ENCODE results near the gene PRRX2. TPM values are rescaled to one million over a fixed set of nuclear protein-coding genes. Genes with fewer than 3 reads are reported as not detected.

The PRRX2 gene
- polyA plus RNA-seq, 1 donor (not counting 4 experiments of a cell fraction or from before 2014, with no cell fraction given) = not detected

DNA sequence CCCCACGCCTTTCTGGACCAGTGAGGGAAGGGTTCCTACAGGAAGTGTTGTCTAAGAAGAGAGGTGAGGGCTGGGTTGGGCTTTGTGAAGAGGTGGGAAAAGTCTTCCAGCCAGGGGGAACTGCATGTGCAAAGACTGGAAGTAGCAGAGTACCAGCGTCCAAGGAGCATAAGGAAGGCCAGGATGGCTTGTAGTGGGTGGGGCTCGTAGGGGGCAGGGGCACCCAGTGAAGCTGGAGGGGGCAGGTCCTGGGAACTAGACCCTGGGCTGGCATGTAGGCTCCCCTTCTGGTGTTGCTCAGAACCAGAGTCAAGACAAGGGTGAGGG is 20.4 kb downstream of the PRRX2 start:
- FAIRE-seq (no peak), DNase-seq (ENCODE audit: low read depth, low spot score) (no peak)
- H3K36me3 ChIP-seq (ENCODE audit: control insufficient read depth in 2 of 2, extremely low read depth in 1 of 2, insufficient read depth in 2 of 2, low read length in 2 of 2) = no peaks in the 10 kb centered on the region
- H3K9me1 ChIP-seq (ENCODE audit: control insufficient read depth, extremely low read depth, insufficient read depth, low read length) = no peaks in the 10 kb centered on the region
- no peak overlapping the region for H3K9ac ChIP-seq (ENCODE audit: control insufficient read depth, extremely low read depth, insufficient read depth, low read length)
- H3K79me2 ChIP-seq (ENCODE audit: control insufficient read depth, insufficient read depth, low read length) = no peaks in the 10 kb centered on the region
- no peak overlapping the region for H3K27ac ChIP-seq (ENCODE audit: control insufficient read depth, insufficient read depth, low read length)
- H3K27me3 ChIP-seq (ENCODE audit: control insufficient read depth, extremely low read depth, insufficient read depth, low read length) = no peaks in the 10 kb centered on the region
- H3K9me3 ChIP-seq (ENCODE audit: control insufficient read depth, low read depth, low read length) = no peaks in the 10 kb centered on the region
- peak overlapping the region; percentile 54 for H3K4me2 ChIP-seq (ENCODE audit: control insufficient read depth, extremely low read depth, insufficient read depth, low read depth, low read length)
- dilution Hi-C loops (cut with MboI; ENCODE audit: extremely low pct_ligation_motif_present, low sequenced_read_pairs) = no loop called here
- H3K4me3 ChIP-seq (ENCODE audit: control insufficient read depth in 2 of 3, extremely low read depth in 1 of 3, insufficient read depth in 2 of 3, low read depth in 1 of 3, low read length in 3 of 3) = no peak overlapping the region
- peaks cover 10% of the 10 kb centered on the region for H3K4me1 ChIP-seq (ENCODE audit: control insufficient read depth, extremely low read depth, insufficient read depth, low read length)
- H4K20me1 ChIP-seq (ENCODE audit: control insufficient read depth, extremely low read depth, insufficient read depth, low read length) = peaks cover 2% of the 10 kb centered on the region
- TF ChIP-seq EZH2 (IDR thresholded peaks at IDR 0.05; ENCODE audit: low read length) = no peak
- TF ChIP-seq, protein P1, sequence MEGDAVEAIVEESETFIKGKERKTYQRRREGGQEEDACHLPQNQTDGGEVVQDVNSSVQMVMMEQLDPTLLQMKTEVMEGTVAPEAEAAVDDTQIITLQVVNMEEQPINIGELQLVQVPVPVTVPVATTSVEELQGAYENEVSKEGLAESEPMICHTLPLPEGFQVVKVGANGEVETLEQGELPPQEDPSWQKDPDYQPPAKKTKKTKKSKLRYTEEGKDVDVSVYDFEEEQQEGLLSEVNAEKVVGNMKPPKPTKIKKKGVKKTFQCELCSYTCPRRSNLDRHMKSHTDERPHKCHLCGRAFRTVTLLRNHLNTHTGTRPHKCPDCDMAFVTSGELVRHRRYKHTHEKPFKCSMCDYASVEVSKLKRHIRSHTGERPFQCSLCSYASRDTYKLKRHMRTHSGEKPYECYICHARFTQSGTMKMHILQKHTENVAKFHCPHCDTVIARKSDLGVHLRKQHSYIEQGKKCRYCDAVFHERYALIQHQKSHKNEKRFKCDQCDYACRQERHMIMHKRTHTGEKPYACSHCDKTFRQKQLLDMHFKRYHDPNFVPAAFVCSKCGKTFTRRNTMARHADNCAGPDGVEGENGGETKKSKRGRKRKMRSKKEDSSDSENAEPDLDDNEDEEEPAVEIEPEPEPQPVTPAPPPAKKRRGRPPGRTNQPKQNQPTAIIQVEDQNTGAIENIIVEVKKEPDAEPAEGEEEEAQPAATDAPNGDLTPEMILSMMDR (optimal IDR thresholded peaks at IDR 0.05 in 1 of 3, IDR thresholded peaks at IDR 0.05 in 1 of 3, conservative IDR thresholded peaks at IDR 0.05 in 1 of 3; ENCODE audit: extremely low read depth in 1 of 3, insufficient read depth in 2 of 3, low read length in 3 of 3) = no peak
- no peak overlapping the region for H2AFZ ChIP-seq (ENCODE audit: control insufficient read depth, low read length)

DNA sequence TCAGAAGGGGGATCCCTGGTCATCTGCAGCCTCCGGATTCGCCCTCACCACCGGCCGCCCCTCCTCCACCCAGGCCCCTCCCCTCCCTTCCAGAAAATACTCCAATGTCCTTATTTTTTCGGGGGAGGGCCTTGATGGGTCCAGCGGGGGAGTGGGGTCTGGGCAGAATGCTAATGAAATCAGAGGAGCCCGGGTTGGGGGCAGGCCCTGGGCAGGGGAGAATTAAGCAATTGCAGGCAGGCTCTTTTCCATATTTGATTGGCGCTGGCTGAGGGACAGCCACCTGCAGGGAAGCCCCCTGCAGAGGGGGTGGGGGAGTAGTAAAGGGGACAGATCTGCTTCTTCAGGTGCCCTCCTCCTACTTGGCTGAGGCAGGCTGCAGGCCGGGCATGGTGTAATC is 21.3 kb downstream of the PRRX2 start:
- H3K9ac ChIP-seq (ENCODE audit: control insufficient read depth, extremely low read depth, insufficient read depth, low read length) = no peak overlapping the region
- H4K20me1 ChIP-seq (ENCODE audit: control insufficient read depth, extremely low read depth, insufficient read depth, low read length) = peaks cover 2% of the 10 kb centered on the region
- DNase-seq (ENCODE audit: low read depth, low spot score) (no peak), FAIRE-seq (no peak)
- no peaks in the 10 kb centered on the region for H3K27me3 ChIP-seq (ENCODE audit: control insufficient read depth, extremely low read depth, insufficient read depth, low read length)
- H3K9me3 ChIP-seq (ENCODE audit: control insufficient read depth, low read depth, low read length) = no peaks in the 10 kb centered on the region
- H3K4me2 ChIP-seq (ENCODE audit: control insufficient read depth, extremely low read depth, insufficient read depth, low read depth, low read length) = no peak overlapping the region
- no peak overlapping the region for H3K4me3 ChIP-seq (ENCODE audit: control insufficient read depth in 2 of 3, extremely low read depth in 1 of 3, insufficient read depth in 2 of 3, low read depth in 1 of 3, low read length in 3 of 3)
- no peak overlapping the region for H3K27ac ChIP-seq (ENCODE audit: control insufficient read depth, insufficient read depth, low read length)
- no peak overlapping the region for H2AFZ ChIP-seq (ENCODE audit: control insufficient read depth, low read length)
- TF ChIP-seq, protein P1 (optimal IDR thresholded peaks at IDR 0.05 in 1 of 3, IDR thresholded peaks at IDR 0.05 in 1 of 3, conservative IDR thresholded peaks at IDR 0.05 in 1 of 3; ENCODE audit: extremely low read depth in 1 of 3, insufficient read depth in 2 of 3, low read length in 3 of 3) = no peak
- no peaks in the 10 kb centered on the region for H3K9me1 ChIP-seq (ENCODE audit: control insufficient read depth, extremely low read depth, insufficient read depth, low read length)
- H3K79me2 ChIP-seq (ENCODE audit: control insufficient read depth, insufficient read depth, low read length) = no peaks in the 10 kb centered on the region
- no peaks in the 10 kb centered on the region for H3K36me3 ChIP-seq (ENCODE audit: control insufficient read depth in 2 of 2, extremely low read depth in 1 of 2, insufficient read depth in 2 of 2, low read length in 2 of 2)
- peaks cover 10% of the 10 kb centered on the region for H3K4me1 ChIP-seq (ENCODE audit: control insufficient read depth, extremely low read depth, insufficient read depth, low read length)
- dilution Hi-C loops (cut with MboI; ENCODE audit: extremely low pct_ligation_motif_present, low sequenced_read_pairs) = no loop called here
